Coronary artery (tissue), 2 donors: ENCODE results near the gene POLE4.

Source experiments
- DNase-seq: peaks from one replicate; pipeline ENCODE4 v3.0.0-alpha.2; 2017; ENCODE audit warnings: low spot score
- H3K27ac ChIP-seq, 2 donors: fragments of 200-600 bp; sonication (generic); one replicate each; pipeline ENCODE4 v1.5.1; 2016 to 2019
- H3K4me3 ChIP-seq: fragments of 200-600 bp; sonication (generic); 2 replicates; pipeline ENCODE4 v1.5.1; 2016; ENCODE audit warnings: mild to moderate bottlenecking, moderate library complexity
- CTCF ChIP-seq: fragments of 200-600 bp; sonication (generic); IDR thresholded peaks from one replicate; pipeline ENCODE4 v1.5.1; 2019; ENCODE audit warnings: antibody characterized with exemption

Gene POLE4

GRCh38 chr2:75007061-75007460 is 48.6 kb downstream of the POLE4 start:
- DNase-seq = no peak
- no peak overlapping the region for H3K4me3 ChIP-seq
- H3K27ac ChIP-seq = no peak overlapping the region
- TF ChIP-seq CTCF = no peak

- Histone ChIP-seq H3K4me3 (no peak overlapping the region), H3K27ac (no peak overlapping the region)
- no peak for DNase-seq
- TF ChIP-seq CTCF = no peak
These were observed 49.4 kb downstream of the POLE4 start for GRCh38 chr2:75007819-75008218.

- TF ChIP-seq CTCF = no peak
- Histone ChIP-seq H3K27ac (no peak overlapping the region), H3K4me3 (no peak overlapping the region)
- no peak for DNase-seq
These were observed 52.1 kb downstream of the POLE4 start for GRCh38 chr2:75010571-75010970.

GRCh38 chr2:75012080-75012479 is 53.6 kb downstream of the POLE4 start:
- DNase-seq = no peak
- Histone ChIP-seq H3K4me3 (no peak overlapping the region), H3K27ac (no peak overlapping the region)
- TF ChIP-seq CTCF = no peak

- no peak overlapping the region for H3K4me3 ChIP-seq
- no peak overlapping the region for H3K27ac ChIP-seq
- TF ChIP-seq CTCF = no peak
- no peak for DNase-seq
These were observed 59.7 kb downstream of the POLE4 start for GRCh38 chr2:75018162-75018561.
